GM18507 (cell line): ENCODE data around the gene CTDSPL.

Source experiments
- DNase-seq: peaks from one replicate; pipeline ENCODE4 v3.0.0; 2011; ENCODE audit warnings: low read depth; ENCODE audit not compliant: insufficient read length; ENCODE audit errors: extremely low spot score
- FAIRE-seq: peaks from 2 replicates; lab custom pipeline; 2011; peaks lifted over from hg19 to GRCh38; lab: Jason Lieb, UNC

The CTDSPL gene

GRCh38 chr3:37887062-37887461 is 25.4 kb downstream of the CTDSPL start:
- DNase-seq (no peak), FAIRE-seq (no peak)

- no peak for FAIRE-seq
- DNase-seq = no peak
Measured at GRCh38 chr3:37887824-37888223, 26.1 kb downstream of the CTDSPL start.

- no peak for FAIRE-seq
- DNase-seq = no peak
Measured at GRCh38 chr3:37888421-37888820, 26.7 kb downstream of the CTDSPL start.

- FAIRE-seq (no peak), DNase-seq (no peak)
Measured at GRCh38 chr3:37890522-37890921, 28.8 kb downstream of the CTDSPL start.

GRCh38 chr3:37891227-37891626 is 29.5 kb downstream of the CTDSPL start:
- FAIRE-seq (no peak), DNase-seq (no peak)

GRCh38 chr3:37892927-37893600 is 31.4 kb downstream of the CTDSPL start:
- DNase-seq = no peak
- FAIRE-seq = no peak

- DNase-seq = no peak
- no peak for FAIRE-seq
Measured at GRCh38 chr3:37896827-37897226, 35.1 kb downstream of the CTDSPL start.

- no peak for DNase-seq
- no peak for FAIRE-seq
Measured at GRCh38 chr3:37897763-37898162, 36.1 kb downstream of the CTDSPL start.

- no peak for FAIRE-seq
- DNase-seq = no peak
Measured at GRCh38 chr3:37898424-37898823, 36.7 kb downstream of the CTDSPL start.

GRCh38 chr3:37899101-37899707 is 37.5 kb downstream of the CTDSPL start:
- FAIRE-seq = no peak

GRCh38 chr3:37899711-37900306 is 38.1 kb downstream of the CTDSPL start:
- DNase-seq (no peak), FAIRE-seq (no peak)

More at GRCh38 chr3:37899101-37899707, 37.5 kb downstream of the CTDSPL start:
- DNase-seq = no peak

- DNase-seq = no peak
- FAIRE-seq = no peak
Measured at GRCh38 chr3:37901721-37902120, 40.0 kb downstream of the CTDSPL start.

GRCh38 chr3:37902674-37903073 is 41.0 kb downstream of the CTDSPL start:
- FAIRE-seq (no peak), DNase-seq (no peak)

GRCh38 chr3:37903320-37903719 is 41.6 kb downstream of the CTDSPL start:
- DNase-seq (no peak), FAIRE-seq (no peak)

- no peak for FAIRE-seq
- DNase-seq = no peak
Measured at GRCh38 chr3:37903734-37904133, 42.1 kb downstream of the CTDSPL start.

- FAIRE-seq (no peak), DNase-seq (no peak)
Measured at GRCh38 chr3:37904601-37905000, 42.9 kb downstream of the CTDSPL start.

- FAIRE-seq (no peak), DNase-seq (no peak)
Measured at GRCh38 chr3:37905346-37905745, 43.7 kb downstream of the CTDSPL start.

GRCh38 chr3:37905987-37906674 is 44.5 kb downstream of the CTDSPL start:
- FAIRE-seq (no peak), DNase-seq (no peak)

- no peak for FAIRE-seq
- DNase-seq = no peak
Measured at GRCh38 chr3:37906734-37907282, 45.1 kb downstream of the CTDSPL start.

GRCh38 chr3:37907371-37907770 is 45.7 kb downstream of the CTDSPL start:
- FAIRE-seq = no peak
- DNase-seq = no peak
